ENCODE results near the gene PRKD1.

Gene PRKD1

GRCh38 chr14:29829851-29830250, 97.8 kb downstream of the PRKD1 start:
- no peak for DNase-seq

DNA sequence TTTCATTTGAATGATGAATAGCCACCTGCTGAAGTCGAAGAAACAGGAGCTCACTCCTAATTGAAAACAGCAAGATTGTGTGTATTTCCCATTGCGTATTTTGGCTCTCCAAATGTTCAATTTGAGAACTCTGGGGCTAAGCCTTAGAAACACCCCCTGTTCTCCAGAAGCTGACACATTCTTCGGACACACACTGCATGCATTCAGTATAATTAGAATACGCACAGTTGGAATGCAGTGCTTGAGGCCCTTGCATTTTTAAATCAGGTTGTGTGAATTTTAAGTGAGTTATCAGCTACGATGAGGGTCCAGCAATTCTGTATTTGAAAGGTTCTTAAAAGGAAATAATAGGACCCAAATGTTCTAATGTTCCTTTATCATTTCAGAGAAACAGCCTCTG, 103.8 kb downstream of the PRKD1 start:
- DNase-seq = no peak

DNA sequence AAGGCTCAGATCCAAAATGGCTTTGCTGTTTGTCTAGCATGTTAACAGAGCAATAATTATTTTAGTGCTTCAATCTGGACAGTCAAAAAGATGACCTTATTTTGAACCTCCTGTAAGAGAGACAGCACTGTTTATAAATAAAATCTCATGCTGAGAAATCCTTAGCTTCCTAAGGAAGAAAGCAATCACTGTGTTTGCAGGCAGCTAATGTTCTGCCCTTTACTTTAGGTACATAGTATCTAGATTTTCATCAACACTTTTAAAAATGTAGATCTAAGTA, 105.3 kb downstream of the PRKD1 start:
- DNase-seq = no peak

DNA sequence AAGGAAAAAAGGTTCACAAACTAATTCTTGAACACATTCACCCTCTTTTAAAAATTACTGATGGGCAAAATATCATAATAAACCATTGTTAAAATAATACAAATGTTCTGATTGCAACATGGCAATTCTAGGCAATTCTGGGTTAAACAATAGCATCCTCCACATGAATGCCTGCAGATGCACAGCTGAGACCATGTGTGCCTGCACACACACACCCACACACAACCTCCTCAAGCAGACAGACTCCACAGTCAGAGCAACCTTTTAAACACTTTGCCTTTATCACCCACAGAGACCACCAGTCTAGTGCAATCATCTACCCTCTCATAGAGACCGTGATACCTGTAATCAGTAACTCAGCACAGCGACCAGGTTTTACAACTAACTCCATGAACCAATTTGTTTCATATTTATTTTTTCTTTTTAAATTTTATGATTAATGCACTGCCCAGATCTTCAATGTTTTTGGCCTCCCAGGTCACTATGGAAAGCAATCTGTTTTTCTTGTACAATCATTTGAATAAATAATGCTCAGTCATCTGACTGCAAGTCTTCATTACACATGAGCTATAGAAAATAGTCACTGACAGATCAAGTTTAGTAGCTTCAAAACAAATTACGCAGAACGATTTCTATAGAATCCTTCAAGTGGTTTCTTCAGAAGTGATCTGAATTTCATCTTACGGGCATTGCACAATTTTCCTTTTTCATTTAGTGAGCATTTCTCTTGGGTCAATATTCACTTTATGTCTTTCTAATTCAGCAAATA, 105.8 kb downstream of the PRKD1 start:
- DNase-seq = no peak

GRCh38 chr14:29821242-29821641, 106.4 kb downstream of the PRKD1 start:
- DNase-seq = no peak

DNA sequence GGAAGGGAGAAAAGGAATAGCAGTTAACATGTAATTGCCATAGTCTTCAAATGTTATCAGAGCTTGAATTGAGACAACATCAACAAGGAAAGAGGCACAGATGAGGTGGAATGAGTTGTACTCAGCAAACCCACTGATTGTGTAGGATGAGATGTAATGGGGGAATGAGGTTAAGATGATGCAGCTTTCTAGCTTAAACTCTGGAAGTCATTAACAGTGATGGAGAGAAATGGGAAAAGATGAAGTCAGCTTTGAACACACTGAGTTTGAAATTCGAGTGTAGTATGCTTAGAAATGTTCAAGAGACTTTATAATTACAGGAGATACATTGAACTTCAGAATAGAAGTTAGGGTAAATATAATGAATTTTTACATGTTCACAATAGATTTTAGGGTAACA, 106.9 kb downstream of the PRKD1 start:
- no peak for DNase-seq

DNA sequence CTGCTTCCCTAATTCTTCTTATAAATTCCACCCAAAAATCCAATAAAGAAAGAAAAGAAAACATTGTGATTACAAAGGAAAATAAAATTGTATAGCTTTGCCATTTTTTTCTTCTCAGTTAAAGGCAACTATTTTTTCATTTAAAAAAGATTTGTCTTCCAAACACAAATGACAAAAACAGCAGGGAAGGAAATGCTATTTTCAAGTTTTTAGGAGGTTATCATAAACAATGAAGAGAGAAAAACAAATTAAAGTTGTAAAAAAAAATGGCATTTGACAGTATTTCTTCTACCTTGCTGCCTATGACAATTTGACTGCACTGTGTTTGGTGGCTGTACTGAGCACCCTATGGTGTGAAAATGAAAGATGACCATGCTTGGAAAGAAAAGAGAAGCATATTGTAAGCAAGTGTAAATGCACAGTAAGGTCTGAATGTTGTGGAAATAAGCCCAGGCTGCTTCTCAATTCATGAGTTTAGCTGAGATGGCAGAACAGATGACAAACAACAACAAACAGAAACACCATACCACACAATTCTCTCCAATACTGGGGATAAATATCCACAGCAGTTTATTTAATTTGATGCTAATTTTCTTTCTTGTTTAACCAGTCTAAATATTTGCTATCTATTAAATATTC, 109.8 kb downstream of the PRKD1 start:
- no peak for DNase-seq

DNA sequence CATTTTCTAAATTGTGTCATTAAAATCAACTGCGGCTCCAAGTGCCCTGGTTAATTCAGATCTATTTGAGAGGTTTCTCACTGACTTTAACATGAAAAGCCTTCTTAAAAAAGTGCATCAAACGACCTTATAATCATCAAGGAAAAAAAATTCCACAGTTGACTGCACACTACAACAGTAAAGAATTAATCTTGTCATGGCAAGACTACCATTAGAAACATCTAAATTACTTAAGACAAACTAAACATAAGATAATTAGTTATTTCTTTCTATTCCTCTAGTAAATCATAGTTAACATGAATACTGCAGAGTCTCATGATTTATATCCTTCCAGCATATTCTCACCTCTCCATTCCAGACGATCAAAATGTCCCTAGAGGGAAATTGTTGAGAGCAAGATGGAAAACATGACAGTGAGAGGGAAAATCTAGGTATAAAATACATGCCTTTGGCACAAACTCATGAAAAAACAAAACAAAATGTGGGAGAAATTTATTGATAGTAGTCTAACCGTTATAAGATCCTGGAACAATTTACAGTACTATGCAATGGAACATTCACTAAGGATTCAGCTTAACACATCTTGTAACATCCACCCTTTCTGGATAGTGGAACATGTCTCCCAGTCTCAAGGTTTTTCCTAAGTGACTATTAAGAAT, 112.5 kb downstream of the PRKD1 start:
- no peak for DNase-seq

GRCh38 chr14:29814156-29815015, 113.3 kb downstream of the PRKD1 start:
- DNase-seq = no peak

- DNase-seq = no peak
Measured at GRCh38 chr14:29810682-29811081, 117.0 kb downstream of the PRKD1 start.

DNA sequence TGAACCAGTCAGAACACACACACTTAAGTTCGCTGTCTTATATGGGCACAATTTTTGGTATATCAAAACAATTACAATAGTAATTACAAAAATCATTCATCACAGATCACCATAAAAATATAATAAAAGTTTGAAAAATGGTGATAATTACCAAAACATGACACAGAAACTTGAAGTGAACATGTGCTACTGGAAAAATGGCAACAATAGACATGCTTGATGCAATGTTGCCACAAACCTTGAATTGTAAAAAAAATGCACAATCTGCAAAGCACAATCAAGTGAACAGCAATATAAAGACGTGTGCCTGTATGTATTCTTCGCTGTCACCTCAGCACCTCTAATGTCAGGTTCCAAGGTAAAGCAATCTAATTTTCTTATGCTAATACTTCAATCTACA, 117.6 kb downstream of the PRKD1 start:
- DNase-seq = no peak

- no peak for DNase-seq
Measured at GRCh38 chr14:29806124-29806517, 121.5 kb downstream of the PRKD1 start.

DNA sequence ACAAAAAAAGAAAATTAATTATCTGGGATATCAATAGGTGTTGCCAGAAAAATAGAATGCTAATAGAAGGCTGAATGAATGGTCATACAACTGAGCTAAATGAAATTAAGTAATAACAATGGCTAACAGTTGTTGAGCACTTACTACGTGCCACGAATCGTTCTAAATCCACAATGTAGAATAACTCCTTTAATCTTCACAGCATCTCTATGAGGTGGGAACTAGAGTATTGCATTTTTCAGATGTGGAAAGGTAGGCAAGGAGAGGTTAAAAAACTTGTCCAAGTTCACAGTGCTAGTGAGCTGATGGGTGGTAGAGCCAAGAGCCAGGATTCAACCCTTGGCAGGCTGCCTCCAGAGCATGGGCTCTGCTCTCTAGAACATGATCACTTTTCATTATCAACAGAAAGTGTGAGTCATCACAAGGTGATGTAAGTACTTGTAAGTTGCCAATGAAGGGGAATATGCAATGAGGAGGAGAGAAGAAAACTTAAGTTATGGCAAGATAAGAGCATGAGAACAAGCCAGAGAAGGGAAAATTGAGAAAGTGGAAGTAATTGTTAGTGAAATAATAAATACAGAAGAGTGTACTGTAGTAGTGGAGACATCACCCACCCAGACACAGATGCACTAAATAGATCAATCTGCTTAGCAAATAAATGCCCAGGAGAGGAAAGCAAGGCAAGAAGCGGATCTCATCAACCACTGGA, 122.1 kb downstream of the PRKD1 start:
- DNase-seq = no peak

DNA sequence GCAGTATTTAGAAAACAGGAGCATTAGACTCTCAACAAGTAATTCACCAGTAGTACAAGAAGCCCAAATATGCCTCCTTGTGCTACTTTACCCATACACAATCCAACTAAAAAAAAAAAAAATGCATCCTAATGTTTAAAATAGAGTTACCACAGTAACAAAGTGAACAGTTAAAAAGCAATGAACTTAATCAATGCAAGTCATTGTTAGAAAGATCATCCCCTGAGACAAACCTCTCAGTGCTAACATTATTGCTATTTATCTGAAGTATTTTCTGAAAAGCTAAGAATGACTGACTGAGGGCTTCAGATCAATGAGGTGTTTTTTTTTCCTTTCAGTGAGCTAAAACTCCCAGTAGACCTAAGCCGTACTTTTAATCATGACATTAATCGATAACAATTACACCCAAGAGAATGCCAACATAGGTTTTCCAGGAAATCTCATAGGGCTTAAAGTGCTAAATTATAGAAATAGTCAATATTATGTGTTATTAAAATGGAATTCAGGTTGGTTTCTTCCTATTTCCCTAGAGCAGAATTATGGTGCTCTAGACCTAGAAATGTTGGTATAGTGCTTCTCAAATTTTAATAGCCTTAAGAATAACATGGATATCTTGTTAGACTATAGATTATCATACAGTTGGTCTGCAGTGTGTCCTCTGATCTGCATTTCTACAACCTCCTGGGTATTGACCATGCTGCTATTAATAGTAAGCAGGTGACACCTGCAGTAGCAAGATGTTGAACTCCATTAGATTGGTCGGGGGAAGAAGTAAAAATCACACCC, 123.0 kb downstream of the PRKD1 start:
- no peak for DNase-seq

GRCh38 chr14:29803045-29803444, 124.6 kb downstream of the PRKD1 start:
- no peak for DNase-seq

GRCh38 chr14:29802211-29802610, 125.4 kb downstream of the PRKD1 start:
- DNase-seq = no peak

DNA sequence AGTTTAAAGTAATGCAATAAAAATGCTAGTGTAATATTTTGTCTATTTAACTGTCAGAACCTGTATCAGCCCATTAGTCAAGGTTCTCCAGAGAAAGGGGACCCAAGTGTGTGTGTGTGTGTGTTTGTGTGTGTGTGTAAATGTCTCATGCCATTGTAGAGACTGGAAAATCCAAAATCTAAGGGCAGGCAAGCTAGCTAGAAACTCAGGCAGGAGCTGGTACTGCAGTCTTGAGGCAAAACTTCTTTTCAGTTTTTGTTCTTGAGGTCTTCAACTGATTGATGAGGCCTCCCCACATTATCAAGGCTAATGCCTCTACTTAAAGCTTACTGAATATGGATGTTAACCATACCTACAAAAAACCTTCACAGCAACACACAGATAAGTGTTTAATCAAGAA, 126.7 kb downstream of the PRKD1 start:
- DNase-seq = no peak

DNA sequence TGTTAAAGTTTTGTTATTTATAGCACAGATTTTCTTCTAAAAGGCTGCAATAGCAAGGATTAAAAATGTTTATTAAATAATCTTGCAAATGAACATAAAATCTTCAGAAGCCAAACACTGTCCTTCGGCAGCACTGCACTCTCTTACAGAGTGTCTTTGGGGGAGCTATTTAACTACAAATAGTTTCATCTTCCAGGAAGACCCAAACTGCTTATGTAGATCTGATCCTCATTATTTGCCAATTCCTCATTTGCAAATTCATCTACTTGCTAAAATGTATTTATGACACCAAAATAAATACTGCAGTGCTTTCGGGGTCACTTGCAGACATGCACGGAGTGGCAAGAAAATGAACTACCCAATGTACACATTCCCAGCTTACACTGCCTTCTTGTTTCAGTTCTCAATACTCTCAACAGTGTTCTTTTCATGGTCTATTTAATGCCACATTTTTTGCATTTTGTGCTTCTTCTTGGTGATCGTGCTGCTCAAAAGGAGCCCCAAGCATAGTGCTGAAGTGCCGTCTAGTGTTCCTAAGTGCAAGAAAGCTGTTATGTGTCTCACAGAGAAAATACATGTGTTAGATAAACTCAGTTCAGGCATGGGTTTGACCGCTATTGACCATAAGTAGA, 128.1 kb downstream of the PRKD1 start:
- no peak for DNase-seq

DNA sequence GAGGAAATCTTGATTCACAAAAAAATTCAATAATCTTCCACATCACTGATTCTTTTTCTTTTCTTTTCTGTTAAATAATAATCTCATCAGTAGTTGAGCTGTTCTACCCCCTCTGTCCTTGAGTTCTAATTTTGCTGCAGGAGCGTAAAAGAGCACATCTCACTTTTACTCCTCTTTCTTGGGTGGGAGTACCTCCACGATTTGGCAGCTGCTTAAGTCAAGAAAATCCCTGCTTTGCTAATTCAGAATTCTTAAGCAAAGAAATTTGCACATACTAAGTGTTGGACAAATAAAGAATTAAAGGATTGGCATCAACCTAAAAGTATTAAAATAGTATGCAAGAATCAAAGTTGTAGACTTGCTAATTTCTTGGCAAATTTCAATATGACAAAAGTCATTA, 128.8 kb downstream of the PRKD1 start:
- DNase-seq = no peak

GRCh38 chr14:29798108-29798663, 129.5 kb downstream of the PRKD1 start:
- no peak for DNase-seq

DNA sequence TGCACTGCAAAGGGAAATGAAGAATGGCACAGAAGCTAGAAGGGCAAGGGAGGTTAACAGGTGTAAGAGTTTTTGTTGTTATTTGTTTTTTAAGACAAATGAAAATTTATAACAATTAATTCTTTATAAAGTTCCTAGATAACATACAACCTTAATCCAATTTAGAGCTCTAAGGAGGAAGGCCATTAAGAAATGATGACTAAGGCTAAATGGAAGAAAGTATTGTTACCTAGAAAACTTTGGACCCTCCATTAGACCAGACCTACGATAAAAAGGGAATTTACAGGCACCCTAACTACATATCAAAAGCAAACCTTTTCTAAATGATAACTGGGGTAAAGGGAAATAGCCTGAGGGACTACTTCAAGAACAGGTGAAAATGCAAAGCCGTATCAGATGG, 130.8 kb downstream of the PRKD1 start:
- no peak for DNase-seq
